ENCODE results near the gene TFAM.

DNA sequence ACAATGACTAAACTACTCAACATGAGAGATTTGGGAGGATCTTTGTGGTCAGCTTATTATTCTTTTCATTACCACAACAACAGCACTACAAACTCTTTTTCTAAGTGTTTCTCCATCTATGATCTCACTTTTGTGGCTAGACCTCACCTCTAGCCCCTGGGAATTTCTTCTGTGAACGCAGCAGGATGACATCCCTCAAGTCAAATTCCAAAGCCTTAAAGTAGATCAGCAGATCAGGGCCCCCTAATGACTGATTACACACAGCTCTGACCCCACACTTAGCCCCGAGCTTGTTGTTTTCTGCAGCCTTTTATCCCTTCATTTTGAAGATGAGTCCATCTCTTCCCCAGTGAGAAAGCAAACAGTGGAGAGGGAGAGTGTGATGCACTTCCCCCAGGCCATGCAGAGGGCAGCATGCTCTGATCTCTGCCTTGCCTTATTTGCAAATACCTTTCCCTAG lies 27.3 kb downstream of the TFAM start:
- no peak for TF ChIP-seq TEAD4 (CRISPR knock-in tag; IDR thresholded peaks at IDR 0.05)
- TF ChIP-seq, protein P1, sequence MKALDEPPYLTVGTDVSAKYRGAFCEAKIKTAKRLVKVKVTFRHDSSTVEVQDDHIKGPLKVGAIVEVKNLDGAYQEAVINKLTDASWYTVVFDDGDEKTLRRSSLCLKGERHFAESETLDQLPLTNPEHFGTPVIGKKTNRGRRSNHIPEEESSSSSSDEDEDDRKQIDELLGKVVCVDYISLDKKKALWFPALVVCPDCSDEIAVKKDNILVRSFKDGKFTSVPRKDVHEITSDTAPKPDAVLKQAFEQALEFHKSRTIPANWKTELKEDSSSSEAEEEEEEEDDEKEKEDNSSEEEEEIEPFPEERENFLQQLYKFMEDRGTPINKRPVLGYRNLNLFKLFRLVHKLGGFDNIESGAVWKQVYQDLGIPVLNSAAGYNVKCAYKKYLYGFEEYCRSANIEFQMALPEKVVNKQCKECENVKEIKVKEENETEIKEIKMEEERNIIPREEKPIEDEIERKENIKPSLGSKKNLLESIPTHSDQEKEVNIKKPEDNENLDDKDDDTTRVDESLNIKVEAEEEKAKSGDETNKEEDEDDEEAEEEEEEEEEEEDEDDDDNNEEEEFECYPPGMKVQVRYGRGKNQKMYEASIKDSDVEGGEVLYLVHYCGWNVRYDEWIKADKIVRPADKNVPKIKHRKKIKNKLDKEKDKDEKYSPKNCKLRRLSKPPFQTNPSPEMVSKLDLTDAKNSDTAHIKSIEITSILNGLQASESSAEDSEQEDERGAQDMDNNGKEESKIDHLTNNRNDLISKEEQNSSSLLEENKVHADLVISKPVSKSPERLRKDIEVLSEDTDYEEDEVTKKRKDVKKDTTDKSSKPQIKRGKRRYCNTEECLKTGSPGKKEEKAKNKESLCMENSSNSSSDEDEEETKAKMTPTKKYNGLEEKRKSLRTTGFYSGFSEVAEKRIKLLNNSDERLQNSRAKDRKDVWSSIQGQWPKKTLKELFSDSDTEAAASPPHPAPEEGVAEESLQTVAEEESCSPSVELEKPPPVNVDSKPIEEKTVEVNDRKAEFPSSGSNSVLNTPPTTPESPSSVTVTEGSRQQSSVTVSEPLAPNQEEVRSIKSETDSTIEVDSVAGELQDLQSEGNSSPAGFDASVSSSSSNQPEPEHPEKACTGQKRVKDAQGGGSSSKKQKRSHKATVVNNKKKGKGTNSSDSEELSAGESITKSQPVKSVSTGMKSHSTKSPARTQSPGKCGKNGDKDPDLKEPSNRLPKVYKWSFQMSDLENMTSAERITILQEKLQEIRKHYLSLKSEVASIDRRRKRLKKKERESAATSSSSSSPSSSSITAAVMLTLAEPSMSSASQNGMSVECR (CRISPR knock-in tag; IDR thresholded peaks at IDR 0.05; ENCODE audit: borderline replicate concordance), result no peak
- no peak for TF ChIP-seq CREM (CRISPR knock-in tag; IDR thresholded peaks at IDR 0.05)
- TF ChIP-seq CTCF (IDR thresholded peaks at IDR 0.05), result no peak
- TF ChIP-seq STAT6 (CRISPR knock-in tag; conservative IDR thresholded peaks at IDR 0.05; ENCODE audit: low read depth), result no peak
- TF ChIP-seq NR1H2 (CRISPR knock-in tag; IDR thresholded peaks at IDR 0.05), result no peak
- no peak for TF ChIP-seq SMAD3 (CRISPR knock-in tag; IDR thresholded peaks at IDR 0.05; ENCODE audit: borderline replicate concordance)
- TF ChIP-seq TEAD1 (CRISPR knock-in tag; IDR thresholded peaks at IDR 0.05), result no peak
- no peak for TF ChIP-seq CREB1 (CRISPR knock-in tag; IDR thresholded peaks at IDR 0.05)
- no peak for TF ChIP-seq MXD4 (CRISPR knock-in tag; IDR thresholded peaks at IDR 0.05; ENCODE audit: borderline replicate concordance)

Measured in WTC11 (cell line).